Right lobe of liver (tissue), 4 donors: ENCODE measurements around the gene ALG14.

ENCODE experiments used
- POLR2A ChIP-seq: fragments of 450-650 bp; IDR thresholded peaks from one replicate; pipeline ENCODE4 v1.6.1; 2017; ENCODE audit warnings: antibody characterized with exemption, mild to moderate bottlenecking
- TF ChIP-seq, protein P1 (sequence below), 4 donors: fragments of 200-600 bp in 3 of 4; fragments of 450-650 bp in 1 of 4; IDR thresholded peaks; one replicate each; pipeline versions ENCODE4 v1.5.1 to v1.8.0; 2016 to 2022; ENCODE audit warnings: antibody characterized with exemption in 4 of 4, mild to moderate bottlenecking in 2 of 4
- donor health status: DM: no; HTN: no; CAD: no.
- donor health status: DM: no; HTN: no; CAD: no.
- donor health status: DM: no; HTN: yes; CAD: no.

DNA sequence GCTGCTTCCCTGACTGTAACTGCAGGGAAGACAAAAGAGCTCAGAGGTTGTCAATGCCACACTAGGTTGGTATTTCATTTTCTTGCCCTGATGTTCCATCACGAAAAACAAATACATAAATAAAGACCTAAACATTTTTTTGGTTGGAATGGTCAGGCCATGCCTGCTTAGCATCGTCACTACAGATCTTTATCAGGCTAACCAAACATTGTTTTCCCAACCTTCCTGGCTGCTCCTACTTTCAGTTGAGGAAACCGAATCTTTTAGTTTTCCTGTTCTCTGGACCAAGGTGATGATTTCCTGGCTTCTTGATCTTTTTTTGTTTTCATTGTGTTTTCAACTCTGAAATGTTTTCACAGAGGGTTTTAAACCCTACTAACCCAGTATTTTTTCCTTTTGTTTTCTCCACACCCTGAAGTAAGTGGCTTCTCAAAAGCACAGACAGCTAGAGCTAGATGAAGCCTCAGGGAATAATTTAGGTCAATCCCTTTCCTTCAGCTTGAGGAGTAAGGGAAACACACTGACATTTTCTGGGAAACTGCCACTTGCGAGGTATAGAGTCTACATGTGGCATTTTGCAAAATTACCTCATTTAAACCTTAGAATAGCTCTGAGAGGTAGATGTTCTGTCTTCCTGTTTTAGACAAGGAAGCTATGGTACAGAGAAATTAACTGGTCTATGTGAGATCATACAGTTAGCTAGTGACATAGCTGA is 78.7 kb downstream of the ALG14 start:
- TF ChIP-seq, protein P1, sequence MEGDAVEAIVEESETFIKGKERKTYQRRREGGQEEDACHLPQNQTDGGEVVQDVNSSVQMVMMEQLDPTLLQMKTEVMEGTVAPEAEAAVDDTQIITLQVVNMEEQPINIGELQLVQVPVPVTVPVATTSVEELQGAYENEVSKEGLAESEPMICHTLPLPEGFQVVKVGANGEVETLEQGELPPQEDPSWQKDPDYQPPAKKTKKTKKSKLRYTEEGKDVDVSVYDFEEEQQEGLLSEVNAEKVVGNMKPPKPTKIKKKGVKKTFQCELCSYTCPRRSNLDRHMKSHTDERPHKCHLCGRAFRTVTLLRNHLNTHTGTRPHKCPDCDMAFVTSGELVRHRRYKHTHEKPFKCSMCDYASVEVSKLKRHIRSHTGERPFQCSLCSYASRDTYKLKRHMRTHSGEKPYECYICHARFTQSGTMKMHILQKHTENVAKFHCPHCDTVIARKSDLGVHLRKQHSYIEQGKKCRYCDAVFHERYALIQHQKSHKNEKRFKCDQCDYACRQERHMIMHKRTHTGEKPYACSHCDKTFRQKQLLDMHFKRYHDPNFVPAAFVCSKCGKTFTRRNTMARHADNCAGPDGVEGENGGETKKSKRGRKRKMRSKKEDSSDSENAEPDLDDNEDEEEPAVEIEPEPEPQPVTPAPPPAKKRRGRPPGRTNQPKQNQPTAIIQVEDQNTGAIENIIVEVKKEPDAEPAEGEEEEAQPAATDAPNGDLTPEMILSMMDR (IDR thresholded peaks at IDR 0.05): no peak
- TF ChIP-seq POLR2A: no peak
